Dermis microvascular lymphatic vessel endothelial cell (primary cell): ENCODE measurements around the gene GJB4. TPM values are rescaled to one million over a fixed set of nuclear protein-coding genes. Genes with fewer than 3 reads are reported as not detected.
"Not testable (repeated sequence)": the region's sequence is repeated elsewhere in the genome, so short reads cannot be mapped to it uniquely, and the experiment has no call there.

Source experiments
- DNase-seq, 2 donors: peaks; one replicate each; pipeline versions ENCODE4 v3.0.0 to v3.0.0-alpha.2; 2010; ENCODE audit warnings: low read depth in 2 of 2
- total RNA-seq: library from RNA; depleted of rRNA; stranded (reverse); fragments of >200 nt; gene quantifications from 2 replicates; pipeline ENCODE4 v1.2.1, GENCODE V29; 2014

The GJB4 gene
- total RNA-seq, result not detected in 2 replicates

DNA sequence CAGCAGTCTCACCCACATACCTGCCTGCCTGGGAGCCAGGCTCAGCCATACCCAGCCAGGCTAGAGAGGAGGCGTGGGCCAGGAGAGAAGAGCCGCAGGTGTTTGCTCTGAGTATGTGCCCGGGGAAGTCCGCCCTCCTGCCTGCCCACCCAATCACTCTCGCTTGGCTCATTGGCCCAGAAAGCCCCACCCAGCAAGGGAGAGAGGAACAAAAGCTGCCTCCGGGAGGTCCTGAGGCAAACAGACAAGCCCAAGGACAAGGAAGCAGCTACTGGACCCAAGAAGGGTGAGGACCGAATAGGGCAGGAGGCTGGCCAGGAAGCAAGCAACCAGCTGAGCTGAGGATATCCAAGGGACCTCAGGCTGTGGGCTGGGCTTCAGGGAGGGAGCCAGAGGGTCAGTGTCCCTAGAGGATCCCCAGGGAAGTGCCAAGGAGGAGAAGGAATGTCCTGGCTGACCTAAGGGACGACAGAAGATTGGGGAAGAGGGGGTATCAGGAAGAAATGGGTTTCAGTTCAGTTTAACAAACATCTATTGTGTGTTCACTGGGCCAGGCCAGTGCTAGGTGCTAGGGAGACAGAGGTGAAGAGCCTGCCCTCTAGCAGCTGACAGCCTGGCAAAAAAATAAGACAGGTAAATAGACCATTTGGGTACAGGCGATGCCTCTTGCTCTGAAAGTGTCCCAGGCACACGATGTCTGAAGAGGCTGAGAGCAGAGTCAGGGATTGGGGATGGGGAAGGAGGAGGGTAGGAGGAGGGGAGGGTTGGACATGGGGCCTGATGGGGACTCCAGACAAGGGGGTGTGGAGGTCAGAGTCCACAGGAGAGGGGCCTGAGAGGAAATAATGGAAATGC, at the start of gene GJB4:
TSS of gene GJB4 (plus strand) at position 238 of the 855 bp plus-strand sequence. CDS start 1,515 bp downstream, outside the sequence.
- DNase-seq, result no peak

DNA sequence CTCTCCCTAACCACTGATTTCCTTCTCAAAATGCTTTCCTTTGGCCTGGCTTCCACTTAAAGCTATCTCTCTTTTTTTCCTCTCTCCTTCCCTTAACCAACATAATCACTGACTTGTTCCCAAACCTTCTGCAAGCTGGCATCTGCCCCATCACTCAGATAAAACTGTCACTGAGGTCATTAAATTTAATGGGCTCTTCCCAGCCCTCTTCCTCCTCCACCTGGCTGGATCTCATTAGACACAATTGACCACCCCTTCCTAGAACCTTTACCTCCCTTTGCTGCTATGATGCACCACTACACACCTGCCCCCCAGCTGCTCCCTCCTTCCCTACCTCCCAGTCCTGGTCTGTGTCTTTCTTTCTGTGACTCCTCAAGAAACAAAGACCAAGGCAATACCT, 48.7 kb upstream of the GJB4 start:
- DNase-seq, result no peak

DNA sequence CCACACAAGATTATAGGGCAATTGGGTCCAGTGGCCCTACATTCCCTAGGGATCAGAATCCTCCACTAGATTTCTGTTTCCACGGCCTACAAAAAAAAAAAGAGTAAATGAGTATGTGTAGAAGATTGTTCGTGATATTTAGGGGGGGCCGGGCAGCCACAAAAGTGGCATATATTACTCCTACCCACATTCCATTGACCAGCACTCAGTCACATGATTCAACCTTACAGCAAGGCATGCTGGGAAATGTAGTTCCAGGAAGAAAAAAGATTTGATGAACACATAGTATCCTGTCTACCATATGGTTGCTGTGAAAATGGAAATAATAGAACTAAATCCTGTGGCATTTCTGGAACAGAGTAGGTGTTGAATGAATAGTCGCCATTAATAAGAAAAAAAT, 48.1 kb upstream of the GJB4 start:
- DNase-seq, result no peak

DNA sequence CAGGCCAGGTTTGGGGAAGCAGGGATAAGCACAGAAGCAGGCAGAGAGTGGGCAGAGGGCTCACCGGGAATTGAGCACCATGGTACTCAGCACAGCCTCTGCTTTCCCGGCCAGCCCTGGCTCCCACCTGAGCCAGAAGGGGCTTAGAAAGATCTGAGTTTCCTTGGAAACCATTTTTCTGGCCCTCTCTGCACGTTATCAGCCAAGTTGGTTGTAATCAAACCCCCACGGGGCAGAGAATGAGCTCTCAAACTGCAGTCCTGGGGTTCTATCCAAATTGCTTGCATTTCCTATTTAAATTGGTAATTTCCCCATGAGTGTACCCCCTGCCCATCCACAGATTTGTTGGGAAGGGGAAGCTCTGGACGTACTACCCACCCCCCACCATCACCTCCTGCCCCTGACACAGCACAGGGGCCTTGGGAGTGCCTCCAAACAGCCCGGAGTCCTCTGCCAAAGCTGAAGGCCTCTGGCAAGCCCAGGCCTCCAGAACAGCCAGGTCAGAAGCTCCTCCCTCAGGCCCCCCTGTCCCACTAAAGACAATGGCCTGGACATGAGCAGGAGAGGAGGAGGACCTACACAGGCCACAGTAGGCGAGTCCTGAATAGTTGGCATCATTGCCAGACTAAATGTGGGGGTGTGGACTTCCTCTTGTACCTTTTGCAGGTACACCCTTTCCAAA, 47.4 kb upstream of the GJB4 start:
- DNase-seq, result no peak

- DNase-seq, result no peak
Observed at GRCh38 chr1:34713443-34713842, 46.1 kb upstream of the GJB4 start.

- no peak for DNase-seq
Observed at GRCh38 chr1:34714386-34714785, 45.2 kb upstream of the GJB4 start.

- DNase-seq, result no peak
Observed at GRCh38 chr1:34715139-34715538, 44.4 kb upstream of the GJB4 start.

DNA sequence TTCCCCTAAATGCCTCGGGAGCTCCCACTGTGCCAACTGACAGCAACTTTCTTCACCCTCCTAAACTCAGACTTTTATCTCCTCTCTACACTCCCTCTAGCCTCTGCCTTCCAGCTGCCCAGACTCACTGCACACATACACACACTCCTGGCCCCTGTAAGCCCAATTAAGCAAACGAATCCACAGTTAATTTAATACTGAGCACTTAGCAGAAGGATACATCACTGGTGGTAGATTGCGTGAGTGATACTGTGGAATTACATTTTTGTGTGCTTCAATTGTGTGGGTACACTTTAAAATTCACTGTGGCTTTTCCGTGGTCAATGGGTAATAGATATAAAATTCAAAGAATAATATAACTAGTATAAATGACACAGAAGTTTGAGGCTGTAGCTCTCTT, 38.3 kb upstream of the GJB4 start:
- no peak for DNase-seq

GRCh38 chr1:34721646-34722355, 37.7 kb upstream of the GJB4 start:
- DNase-seq, result no peak

DNA sequence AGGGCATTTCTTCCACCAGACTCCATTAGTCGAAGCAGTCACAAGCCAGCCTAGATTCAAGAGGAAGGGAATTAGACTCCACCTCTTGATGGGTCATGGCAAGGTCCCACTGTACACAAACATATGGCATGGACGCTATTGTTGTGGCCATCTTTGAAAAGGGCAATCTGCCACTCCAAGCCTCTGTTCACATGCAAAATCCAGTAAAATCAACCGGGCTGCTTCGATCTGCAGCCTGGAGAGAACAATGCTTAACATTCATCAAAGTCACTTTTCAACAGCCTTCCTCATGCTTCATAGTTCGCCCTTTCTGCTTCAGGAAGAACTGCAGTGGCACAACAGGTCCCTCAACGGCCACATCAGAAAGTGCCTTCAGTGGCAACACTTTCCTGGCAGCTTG, 32.7 kb upstream of the GJB4 start:
- no peak for DNase-seq

- no peak for DNase-seq
Observed at GRCh38 chr1:34730485-34730884, 29.1 kb upstream of the GJB4 start.

DNA sequence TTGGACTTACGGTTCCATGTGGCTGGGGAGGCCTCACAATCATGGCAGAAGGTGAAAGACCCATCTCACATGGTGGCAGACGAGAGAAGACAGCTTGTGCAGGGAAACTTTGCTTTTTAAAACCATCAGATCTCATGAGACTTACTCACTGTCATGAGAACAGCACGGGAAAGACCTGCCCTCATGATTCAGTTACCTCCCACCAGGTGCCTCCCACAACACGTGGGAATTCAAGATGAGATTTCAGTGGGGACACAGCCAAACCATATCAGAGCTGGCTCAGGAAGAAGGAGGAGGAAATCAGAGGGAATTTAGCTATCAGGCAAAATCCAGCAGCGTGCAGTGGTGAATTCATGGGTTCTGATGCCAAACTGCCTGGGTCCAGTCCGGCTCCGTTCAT, 26.7 kb upstream of the GJB4 start:
- DNase-seq, result not testable (repeated sequence)

GRCh38 chr1:34736692-34737091, 22.8 kb upstream of the GJB4 start:
- DNase-seq, result no peak

- DNase-seq, result not testable (repeated sequence)
Observed at GRCh38 chr1:34737236-34737635, 22.3 kb upstream of the GJB4 start.

DNA sequence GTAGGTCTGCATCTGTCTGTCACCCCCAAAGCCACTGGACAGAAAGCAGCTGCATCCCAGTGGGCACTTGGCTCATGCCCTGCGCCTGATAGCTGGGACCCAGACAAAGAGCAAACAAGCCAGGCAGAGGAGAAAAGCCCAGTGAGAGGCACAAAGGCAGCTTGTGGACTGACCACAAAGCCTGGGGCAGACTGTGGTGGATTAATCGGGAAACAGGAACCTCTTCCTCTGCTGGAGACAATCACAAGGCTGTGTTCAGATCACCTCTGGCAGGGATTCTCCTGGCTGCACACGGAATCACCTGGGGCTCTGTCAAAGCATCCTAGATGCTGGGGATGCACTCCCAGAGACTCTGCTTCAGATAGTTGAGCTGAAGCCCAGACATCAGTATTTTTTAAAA, 19.9 kb upstream of the GJB4 start:
- DNase-seq, result no peak

GRCh38 chr1:34740161-34740868, 19.2 kb upstream of the GJB4 start:
- DNase-seq, result no peak

DNA sequence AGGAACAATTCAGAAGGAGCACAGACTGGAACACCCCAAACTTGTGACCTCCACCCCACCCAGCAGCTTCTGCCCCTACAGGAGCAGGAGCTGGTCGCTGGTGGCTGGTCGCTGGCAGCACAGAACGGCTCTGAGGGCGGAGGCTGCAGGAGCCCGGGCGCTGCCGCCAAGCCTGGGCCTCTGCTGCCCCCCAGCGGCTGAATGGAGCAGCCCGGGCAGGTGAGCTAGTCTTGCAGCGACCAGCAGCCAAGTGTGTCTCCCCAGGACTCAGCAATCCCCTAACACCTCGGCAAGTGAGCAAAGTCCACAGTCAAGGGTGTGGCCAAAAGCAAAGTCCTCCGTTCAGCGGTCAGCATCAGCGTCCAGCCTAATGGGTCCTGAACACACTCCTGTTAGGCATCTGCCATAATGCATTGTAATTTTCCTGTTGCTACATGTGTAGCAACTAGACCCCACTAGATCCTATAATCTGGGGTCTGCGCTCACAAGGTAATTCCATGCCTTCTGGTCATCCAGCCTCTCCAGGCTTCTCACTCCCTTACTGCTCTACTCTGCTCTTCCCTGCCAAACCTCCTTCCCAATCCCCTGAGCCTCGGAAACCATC, 16.8 kb upstream of the GJB4 start:
- DNase-seq, result peak; percentile 29 to 69

GRCh38 chr1:34743775-34744174, 15.8 kb upstream of the GJB4 start:
- no peak for DNase-seq

DNA sequence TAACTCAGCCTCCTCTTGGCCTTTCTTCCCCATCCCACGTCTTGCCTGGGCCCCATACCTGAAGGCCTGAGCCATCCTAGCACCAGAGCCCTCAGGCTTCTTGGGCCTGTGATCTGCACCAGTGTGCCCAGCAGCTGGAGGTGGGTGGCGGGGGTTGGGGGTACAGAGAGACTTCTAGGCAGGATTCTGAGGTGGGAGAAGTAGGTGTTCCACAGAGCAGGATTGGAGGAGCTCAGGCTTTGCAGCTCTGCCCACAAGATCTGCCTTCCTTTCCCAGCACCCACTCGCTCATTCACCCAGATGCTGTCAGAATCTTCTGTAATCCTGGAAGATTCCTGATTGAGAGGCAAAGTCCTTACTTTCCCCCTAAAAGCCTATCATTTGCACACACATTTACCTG, 14.7 kb upstream of the GJB4 start:
- no peak for DNase-seq

DNA sequence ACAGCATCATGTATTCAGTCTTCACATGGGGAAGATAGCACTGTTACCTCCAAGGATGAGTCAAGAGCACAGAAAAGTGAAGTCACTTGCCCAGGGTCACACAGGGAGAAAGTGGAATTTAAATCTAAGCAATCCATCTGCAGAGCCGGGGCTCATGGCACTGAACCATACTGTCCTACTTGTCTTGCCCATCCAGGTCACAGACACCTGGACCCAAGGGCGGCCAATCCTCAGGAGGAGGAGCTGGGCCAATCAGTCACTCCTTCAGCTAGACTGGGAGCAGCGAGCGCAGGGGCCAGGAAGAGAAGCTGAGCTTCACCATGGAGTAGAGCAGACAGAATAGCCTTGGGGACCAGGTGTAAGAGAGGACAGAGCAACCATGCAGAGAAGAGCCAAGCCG, 13.9 kb upstream of the GJB4 start:
- DNase-seq, result no peak

- no peak for DNase-seq
Observed at GRCh38 chr1:34746101-34746500, 13.4 kb upstream of the GJB4 start.
